CD14-positive monocyte (primary cell): ENCODE data around the gene DLEC1. TPM values are rescaled to one million over a fixed set of nuclear protein-coding genes. Genes with fewer than 3 reads are reported as not detected.
A peak's percentile ranks its signal among the peaks of the same experiment; 100 is the strongest.

Experiments
- DNase-seq, 3 donors: peaks; one replicate each; pipeline ENCODE4 v3.0.0-alpha.2; 2011 to 2022
- H2AFZ ChIP-seq: 2 replicates; pipeline ENCODE4 v1.6.0; 2012; ENCODE audit warnings: mild to moderate bottlenecking, low read depth, low read length, inconsistent platforms; ENCODE audit not compliant: insufficient read depth, poor library complexity, severe bottlenecking
- H3K27ac ChIP-seq, 2 donors: 1 replicate in 1 of 2; 2 replicates in 1 of 2; pipeline ENCODE4 v1.5.1; 2012 to 2013; ENCODE audit warnings: low read length in 2 of 2, control low read depth in 1 of 2, inconsistent platforms in 1 of 2, low read depth in 1 of 2, mild to moderate bottlenecking in 1 of 2
- H3K27me3 ChIP-seq, 2 donors: one replicate each; pipeline versions ENCODE4 v1.6.0 to v1.6.1; 2011 to 2013; ENCODE audit warnings: low read length in 2 of 2; ENCODE audit not compliant: control insufficient read depth in 2 of 2, insufficient read depth in 2 of 2
- H3K36me3 ChIP-seq, 2 donors: replicated peaks in 1 of 2; 1 replicate in 1 of 2; 2 replicates in 1 of 2; pipeline versions ENCODE4 v1.5.1 to v1.6.1; 2012 to 2013; ENCODE audit warnings: low read length in 2 of 2, control low read depth in 1 of 2, inconsistent platforms in 1 of 2, mild to moderate bottlenecking in 1 of 2; ENCODE audit not compliant: insufficient read depth in 2 of 2, control insufficient read depth in 1 of 2
- H3K4me1 ChIP-seq, 2 donors: 1 replicate in 1 of 2; 2 replicates in 1 of 2; pipeline versions ENCODE4 v1.5.1 to v1.6.1; 2012 to 2013; ENCODE audit warnings: low read length in 2 of 2, control low read depth in 1 of 2, inconsistent platforms in 1 of 2, mild to moderate bottlenecking in 1 of 2, moderate library complexity in 1 of 2; ENCODE audit not compliant: insufficient read depth in 2 of 2, control insufficient read depth in 1 of 2
- H3K4me2 ChIP-seq: replicated peaks from 2 replicates; pipeline ENCODE3; 2012; ENCODE audit warnings: low read length, moderate library complexity, mild to moderate bottlenecking; ENCODE audit not compliant: poor library complexity, severe bottlenecking; ENCODE audit errors: extremely low read depth
- H3K4me3 ChIP-seq, 3 experiments: fragments of 200-600 bp in 1 of 3; sonication (generic) in 1 of 3; replicated peaks in 1 of 3; 1 replicate in 2 of 3; 2 replicates in 1 of 3; pipeline ENCODE4 v1.5.1; 2011 to 2013; ENCODE audit warnings: low read length in 3 of 3, mild to moderate bottlenecking in 3 of 3, control low read depth in 2 of 3, low read depth in 2 of 3, inconsistent platforms in 1 of 3, moderate library complexity in 1 of 3
- H3K79me2 ChIP-seq: 2 replicates; pipeline ENCODE4 v1.6.0; 2012; ENCODE audit warnings: mild to moderate bottlenecking, control low read depth, inconsistent platforms, low read length, moderate library complexity; ENCODE audit not compliant: insufficient read depth
- H3K9ac ChIP-seq: 2 replicates; pipeline ENCODE4 v1.6.0; 2017; ENCODE audit warnings: low read length, mild to moderate bottlenecking; ENCODE audit not compliant: insufficient read depth, poor library complexity, severe bottlenecking
- H3K9me3 ChIP-seq, 2 donors: replicated peaks in 1 of 2; 1 replicate in 1 of 2; 2 replicates in 1 of 2; pipeline versions ENCODE4 v1.5.1 to v1.6.1; 2012 to 2013; ENCODE audit warnings: low read length in 2 of 2, control low read depth in 1 of 2; ENCODE audit not compliant: control insufficient read depth in 1 of 2, insufficient read depth in 1 of 2
- H4K20me1 ChIP-seq: 2 replicates; pipeline ENCODE4 v1.6.0; 2012; ENCODE audit warnings: mild to moderate bottlenecking, low read length, control low read depth, moderate library complexity; ENCODE audit not compliant: insufficient read depth
- H3K27ac Mint-ChIP-seq, 7 donors: one replicate each; pipeline ENCODE4 v1.8.0; 2020; ENCODE audit warnings: mild to moderate bottlenecking in 7 of 7, mixed read lengths in 7 of 7, moderate library complexity in 6 of 7, inconsistent platforms in 2 of 7
- H3K27me3 Mint-ChIP-seq, 3 donors: one replicate each; pipeline ENCODE4 v1.8.0; 2021 to 2022; ENCODE audit warnings: low read depth in 3 of 3, mild to moderate bottlenecking in 3 of 3, mixed read lengths in 3 of 3, moderate library complexity in 3 of 3, inconsistent platforms in 1 of 3
- H3K36me3 Mint-ChIP-seq, 2 donors: one replicate each; pipeline ENCODE4 v1.8.0; 2020; ENCODE audit warnings: mixed read lengths in 2 of 2, inconsistent platforms in 1 of 2, mild to moderate bottlenecking in 1 of 2
- H3K4me1 Mint-ChIP-seq: one replicate; pipeline ENCODE4 v1.8.0; 2020; ENCODE audit warnings: mild to moderate bottlenecking, mixed read lengths
- H3K4me3 Mint-ChIP-seq, 2 donors: one replicate each; pipeline ENCODE4 v1.8.0; 2020; ENCODE audit warnings: mild to moderate bottlenecking in 2 of 2, mixed read lengths in 2 of 2, moderate library complexity in 1 of 2
- H3K9me3 Mint-ChIP-seq, 7 donors: one replicate each; pipeline ENCODE4 v1.8.0; 2020 to 2022; ENCODE audit warnings: mixed read lengths in 7 of 7, mild to moderate bottlenecking in 6 of 7, moderate library complexity in 6 of 7, inconsistent platforms in 2 of 7
- WGBS: methylation state at CpG from one replicate; pipeline ENCODE4 v1.1.5; 2013; ENCODE audit warnings: missing lambda C conversion rate; ENCODE audit not compliant: insufficient coverage; 5-methylcytosine and 5-hydroxymethylcytosine counted together
- intact Hi-C, 2 donors: fragments of 100-400 bp; cut with micrococcal nuclease; formaldehyde crosslinking; loops; one replicate each; pipeline versions ENCODE4 v1.15.0 to v1.15.1; 2023
- polyA plus RNA-seq, 3 donors: library from polyadenylated mRNA; depleted of rRNA in 1 of 3; unstranded in 2 of 3; stranded (reverse) in 1 of 3; fragments of 300-500 nt in 2 of 3; fragments of >200 nt in 1 of 3; fragmentation: Illumina TruSeq in 2 of 3; gene quantifications; 1 replicate in 2 of 3; 2 replicates in 1 of 3; pipeline ENCODE4 v1.2.3, GENCODE V29; 2012 to 2021
- TF ChIP-seq, protein P1 (sequence below): fragments of 200-600 bp; IDR thresholded peaks from one replicate; pipeline ENCODE4 v1.8.0; 2022; ENCODE audit warnings: antibody characterized with exemption, mild to moderate bottlenecking

Gene DLEC1
- polyA plus RNA-seq, 3 donors: 0.11 to 0.81 (median 0.14) TPM

DNA sequence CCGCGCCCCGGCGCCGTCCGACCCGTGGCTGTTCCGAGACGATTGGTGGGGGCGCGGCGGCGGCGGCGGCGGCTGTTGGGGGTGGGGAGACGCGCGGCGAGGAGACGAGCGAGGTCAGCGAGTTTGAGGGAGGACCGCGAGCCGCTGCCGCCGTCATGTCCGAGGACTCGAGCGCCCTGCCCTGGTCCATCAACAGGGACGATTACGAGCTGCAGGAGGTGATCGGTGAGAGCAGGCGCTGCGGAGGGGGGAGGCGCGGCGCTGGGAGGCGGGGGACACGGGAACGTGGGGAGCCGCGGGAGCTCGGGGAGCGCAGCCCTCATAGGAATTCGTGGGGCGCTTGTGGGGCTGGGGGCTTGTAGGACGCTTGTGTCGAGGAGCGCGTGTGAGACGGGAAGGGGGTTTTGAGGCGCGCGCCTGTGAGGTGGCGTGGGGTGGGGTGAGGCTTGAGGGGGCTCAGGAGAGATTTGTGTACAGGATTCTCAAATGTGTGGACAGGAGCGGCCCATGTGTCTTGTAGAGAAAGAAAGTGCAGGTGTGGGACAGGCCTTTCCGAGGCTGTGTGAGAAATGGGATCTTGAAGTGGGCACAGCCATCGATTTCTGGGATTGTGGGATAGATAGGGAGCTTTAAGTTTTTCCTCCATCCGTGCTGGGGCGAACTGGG, 126.8 kb downstream of the DLEC1 start:
- intact Hi-C loops: loop anchor here (1.0 to 2.0 kb wide), 2 partner anchors 27 to 29 kb away; partner anchors contain the start of genes ACAA1 (in 1 of the 2) and MYD88 (in 1 of the 2)
- 0% methylated on average over 57 of the region's 62 CpGs for WGBS
- peaks cover 21 to 40% of the 10 kb centered on the region in 2 donors for H3K4me1 ChIP-seq
- Mint-ChIP-seq H3K9me3 (no peaks in the 10 kb centered on the region), H3K36me3 (peaks cover 19 to 24% of the 10 kb centered on the region in 2 donors), H3K4me3 (peak overlapping the region; percentile 93 to 94), H3K4me1 (peaks cover 55% of the 10 kb centered on the region), H3K27me3 (no peaks in the 10 kb centered on the region), H3K27ac (peak overlapping the region; percentile 99 to 100 (median 100))
- no peaks in the 10 kb centered on the region for H3K9me3 ChIP-seq
- TF ChIP-seq, protein P1, sequence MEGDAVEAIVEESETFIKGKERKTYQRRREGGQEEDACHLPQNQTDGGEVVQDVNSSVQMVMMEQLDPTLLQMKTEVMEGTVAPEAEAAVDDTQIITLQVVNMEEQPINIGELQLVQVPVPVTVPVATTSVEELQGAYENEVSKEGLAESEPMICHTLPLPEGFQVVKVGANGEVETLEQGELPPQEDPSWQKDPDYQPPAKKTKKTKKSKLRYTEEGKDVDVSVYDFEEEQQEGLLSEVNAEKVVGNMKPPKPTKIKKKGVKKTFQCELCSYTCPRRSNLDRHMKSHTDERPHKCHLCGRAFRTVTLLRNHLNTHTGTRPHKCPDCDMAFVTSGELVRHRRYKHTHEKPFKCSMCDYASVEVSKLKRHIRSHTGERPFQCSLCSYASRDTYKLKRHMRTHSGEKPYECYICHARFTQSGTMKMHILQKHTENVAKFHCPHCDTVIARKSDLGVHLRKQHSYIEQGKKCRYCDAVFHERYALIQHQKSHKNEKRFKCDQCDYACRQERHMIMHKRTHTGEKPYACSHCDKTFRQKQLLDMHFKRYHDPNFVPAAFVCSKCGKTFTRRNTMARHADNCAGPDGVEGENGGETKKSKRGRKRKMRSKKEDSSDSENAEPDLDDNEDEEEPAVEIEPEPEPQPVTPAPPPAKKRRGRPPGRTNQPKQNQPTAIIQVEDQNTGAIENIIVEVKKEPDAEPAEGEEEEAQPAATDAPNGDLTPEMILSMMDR: no peak
- H3K79me2 ChIP-seq: peaks cover 54% of the 10 kb centered on the region
- peak overlapping the region; percentile 61 to 94 (median 66) for H3K4me3 ChIP-seq
- peak overlapping the region; percentile 96 to 99 for H3K27ac ChIP-seq
- peak overlapping the region; percentile 97 for H3K9ac ChIP-seq
- peak overlapping the region; percentile 77 for H3K4me2 ChIP-seq
- H3K27me3 ChIP-seq: no peaks in the 10 kb centered on the region
- DNase-seq: peak in 1 of 3 donors; percentile 54
- peak overlapping the region; percentile 59 for H2AFZ ChIP-seq
- peaks cover 48% of the 10 kb centered on the region for H4K20me1 ChIP-seq
- no peaks in the 10 kb centered on the region for H3K36me3 ChIP-seq

DNA sequence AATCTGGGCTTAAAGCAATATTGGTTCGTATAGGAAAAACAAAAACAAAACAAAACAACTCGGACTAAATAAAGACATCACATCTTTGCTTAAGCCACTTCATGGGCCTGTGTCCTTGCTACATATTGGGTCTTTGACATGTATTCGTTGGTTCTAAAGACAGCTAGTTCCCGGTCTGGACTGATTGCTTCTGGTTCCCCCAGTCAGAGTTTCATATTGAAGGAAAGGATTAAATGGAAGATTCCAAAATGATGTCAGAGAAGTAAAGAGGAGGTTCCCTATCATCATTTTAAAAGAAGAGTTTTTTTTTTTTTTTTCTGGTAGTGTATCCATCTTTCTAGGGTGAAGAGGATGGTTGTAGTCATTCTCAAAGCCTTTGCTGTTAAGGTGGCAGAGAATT, 128.6 kb downstream of the DLEC1 start:
- 100% methylated on average over 1 of the region's 4 CpGs for WGBS
- Histone ChIP-seq H3K27me3 (no peaks in the 10 kb centered on the region), H3K79me2 (peaks cover 71% of the 10 kb centered on the region), H3K27ac (no peak overlapping the region), H2AFZ (no peak overlapping the region), H4K20me1 (peaks cover 66% of the 10 kb centered on the region), H3K4me1 (peaks cover 23 to 40% of the 10 kb centered on the region in 2 donors), H3K36me3 (no peaks in the 10 kb centered on the region), H3K9ac (no peak overlapping the region), H3K4me2 (peak overlapping the region; percentile 77), H3K9me3 (no peaks in the 10 kb centered on the region), H3K4me3 (peak overlapping the region in 1 of 3 experiments; percentile 94)
- peaks cover 64% of the 10 kb centered on the region for H3K4me1 Mint-ChIP-seq
- H3K27me3 Mint-ChIP-seq: no peaks in the 10 kb centered on the region
- H3K9me3 Mint-ChIP-seq: no peaks in the 10 kb centered on the region
- DNase-seq: peak in 1 of 3 donors; percentile 33
- peak overlapping the region in 2 of 7 donors; percentile 33 to 50 for H3K27ac Mint-ChIP-seq
- H3K4me3 Mint-ChIP-seq: peak overlapping the region in 1 of 2 donors; percentile 5
- intact Hi-C loops: no loop called here
- peaks cover 19 to 24% of the 10 kb centered on the region in 2 donors for H3K36me3 Mint-ChIP-seq
- TF ChIP-seq, protein P1: no peak
